Measurements from ENCODE around the gene RASD1. TPM values are rescaled to one million over a fixed set of nuclear protein-coding genes. Genes with fewer than 3 reads are reported as not detected.

RASD1 gene
- total RNA-seq, 1 donor from 2014 or later, result 25.4 TPM

DNA sequence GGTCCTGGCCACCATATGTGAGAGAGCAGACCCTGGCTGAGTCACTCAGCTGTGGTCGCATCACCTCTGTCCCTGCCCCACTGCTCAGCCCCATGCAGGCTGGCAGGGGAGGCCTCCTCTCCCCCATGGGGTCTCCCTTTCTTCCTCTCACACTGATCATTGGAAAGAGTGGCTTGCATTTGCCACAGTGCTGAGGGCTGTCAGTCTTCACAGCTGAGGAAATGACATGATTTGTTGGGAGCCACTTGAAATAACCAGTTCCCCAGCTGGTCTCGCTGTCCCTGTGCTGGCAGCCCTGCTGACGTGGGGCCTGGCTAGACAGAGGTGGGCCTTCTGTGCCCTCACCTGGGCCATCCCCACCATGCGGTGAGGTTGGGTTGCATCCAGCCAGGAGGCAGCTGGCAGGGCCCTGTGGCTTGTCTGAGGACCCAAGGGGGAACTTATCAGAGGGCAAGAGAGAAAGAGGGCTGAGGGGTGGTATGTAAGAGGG lies 49.5 kb downstream of the RASD1 start:
- Histone ChIP-seq H3K36me3 (no peaks in the 10 kb centered on the region), H3K4me1 (peaks cover 9% of the 10 kb centered on the region), H3K27ac (replicated peaks) (no peak overlapping the region), H3K9me3 (replicated peaks) (peaks cover 3% of the 10 kb centered on the region), H3K27me3 (ENCODE audit: low read depth) (no peaks in the 10 kb centered on the region), H3K4me3 (no peak overlapping the region)
- no peak for DNase-seq
- intact Hi-C loops (cut with micrococcal nuclease), result no loop called here
- TF ChIP-seq, protein P1, sequence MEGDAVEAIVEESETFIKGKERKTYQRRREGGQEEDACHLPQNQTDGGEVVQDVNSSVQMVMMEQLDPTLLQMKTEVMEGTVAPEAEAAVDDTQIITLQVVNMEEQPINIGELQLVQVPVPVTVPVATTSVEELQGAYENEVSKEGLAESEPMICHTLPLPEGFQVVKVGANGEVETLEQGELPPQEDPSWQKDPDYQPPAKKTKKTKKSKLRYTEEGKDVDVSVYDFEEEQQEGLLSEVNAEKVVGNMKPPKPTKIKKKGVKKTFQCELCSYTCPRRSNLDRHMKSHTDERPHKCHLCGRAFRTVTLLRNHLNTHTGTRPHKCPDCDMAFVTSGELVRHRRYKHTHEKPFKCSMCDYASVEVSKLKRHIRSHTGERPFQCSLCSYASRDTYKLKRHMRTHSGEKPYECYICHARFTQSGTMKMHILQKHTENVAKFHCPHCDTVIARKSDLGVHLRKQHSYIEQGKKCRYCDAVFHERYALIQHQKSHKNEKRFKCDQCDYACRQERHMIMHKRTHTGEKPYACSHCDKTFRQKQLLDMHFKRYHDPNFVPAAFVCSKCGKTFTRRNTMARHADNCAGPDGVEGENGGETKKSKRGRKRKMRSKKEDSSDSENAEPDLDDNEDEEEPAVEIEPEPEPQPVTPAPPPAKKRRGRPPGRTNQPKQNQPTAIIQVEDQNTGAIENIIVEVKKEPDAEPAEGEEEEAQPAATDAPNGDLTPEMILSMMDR (IDR thresholded peaks at IDR 0.05; ENCODE audit: borderline replicate concordance), result no peak

DNA sequence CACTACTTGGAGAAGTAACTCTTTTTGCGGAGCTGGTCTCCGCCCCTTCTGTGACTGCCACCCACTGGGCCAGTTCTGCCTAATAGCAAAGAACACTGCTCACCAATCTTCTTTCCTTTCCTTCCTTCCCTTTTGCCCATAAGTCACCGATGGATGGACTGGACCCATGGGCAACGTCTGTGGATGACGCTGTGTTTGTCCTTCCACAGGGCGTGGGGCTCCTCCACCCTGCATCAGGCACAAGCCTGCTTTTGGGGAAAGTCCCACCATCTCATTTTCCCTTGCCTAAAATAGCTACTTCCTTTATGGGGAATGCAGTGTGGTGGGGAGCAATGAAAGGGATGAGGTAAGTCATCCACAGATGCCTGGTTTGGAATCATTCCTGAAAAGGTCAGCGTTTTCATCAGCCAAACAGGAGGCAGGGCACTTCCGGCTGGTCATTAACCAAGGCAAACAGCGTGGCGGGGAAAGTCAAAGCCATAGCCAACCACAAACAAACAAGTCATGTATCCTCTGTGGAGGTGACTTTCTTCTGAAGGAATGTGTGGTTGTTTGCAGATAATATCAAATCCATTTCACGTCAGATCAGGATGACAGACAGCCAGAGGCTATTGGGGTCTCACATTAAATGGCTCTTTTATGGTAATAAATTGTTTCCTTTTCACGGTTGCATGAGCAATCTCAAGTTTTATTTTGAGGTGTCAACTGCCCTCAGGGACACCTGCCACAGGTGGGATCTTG lies 50.1 kb downstream of the RASD1 start:
- peaks cover 12% of the 10 kb centered on the region for H3K4me1 ChIP-seq
- no peak for DNase-seq
- H3K27ac ChIP-seq (replicated peaks), result no peak overlapping the region
- H3K4me3 ChIP-seq, result no peak overlapping the region
- H3K9me3 ChIP-seq (replicated peaks), result peaks cover 3% of the 10 kb centered on the region
- H3K36me3 ChIP-seq, result no peaks in the 10 kb centered on the region
- intact Hi-C loops (cut with micrococcal nuclease), result no loop called here
- no peaks in the 10 kb centered on the region for H3K27me3 ChIP-seq (ENCODE audit: low read depth)
- TF ChIP-seq, protein P1 (IDR thresholded peaks at IDR 0.05; ENCODE audit: borderline replicate concordance), result no peak

DNA sequence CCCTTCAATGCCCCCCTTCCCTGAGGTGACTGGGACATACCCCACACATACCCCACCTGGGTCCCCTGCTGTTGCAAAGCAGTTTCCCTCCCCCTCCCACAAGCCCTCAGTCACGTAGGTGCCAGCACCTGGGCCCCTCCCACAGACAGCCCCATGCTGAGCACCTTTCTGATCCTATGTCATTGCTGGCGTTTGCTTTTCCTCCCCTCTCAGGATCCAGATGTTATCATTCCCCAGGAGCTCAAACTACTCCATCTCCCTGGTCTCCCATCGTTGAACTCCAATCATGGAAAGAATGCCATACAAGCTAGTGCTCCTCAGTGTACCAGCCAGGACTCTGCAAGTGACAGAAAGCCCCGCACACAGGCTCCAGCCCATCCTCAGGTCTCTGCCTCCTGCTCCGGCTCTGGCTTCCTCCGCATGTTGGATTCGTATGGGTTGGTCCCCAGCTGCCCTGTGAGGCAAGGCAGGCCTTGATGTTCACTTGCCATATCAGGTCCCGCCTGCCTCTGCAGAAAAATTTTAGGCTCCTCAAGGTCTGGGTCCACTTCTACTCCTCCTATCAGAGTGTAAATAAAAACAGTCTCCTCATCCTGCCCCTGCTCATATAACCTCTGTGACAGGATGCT lies 50.8 kb downstream of the RASD1 start:
- H3K27ac ChIP-seq (replicated peaks), result no peak overlapping the region
- TF ChIP-seq, protein P1 (IDR thresholded peaks at IDR 0.05; ENCODE audit: borderline replicate concordance), result no peak
- H3K9me3 ChIP-seq (replicated peaks), result peaks cover 3% of the 10 kb centered on the region
- no peaks in the 10 kb centered on the region for H3K36me3 ChIP-seq
- intact Hi-C loops (cut with micrococcal nuclease), result no loop called here
- peaks cover 19% of the 10 kb centered on the region for H3K4me1 ChIP-seq
- H3K4me3 ChIP-seq, result no peak overlapping the region
- no peaks in the 10 kb centered on the region for H3K27me3 ChIP-seq (ENCODE audit: low read depth)
- no peak for DNase-seq

Other genes starting within 250 kb of the RASD1 start
- 74.2 TPM for gene COPS3, start 215.1 kb downstream of the RASD1 start, total RNA-seq
- 11.2 TPM for gene NT5M, start 193.0 kb downstream of the RASD1 start, total RNA-seq
- gene MED9, start 19.4 kb downstream of the RASD1 start, total RNA-seq, result 34.1 TPM
- 18.8 TPM for gene PEMT, start 95.3 kb upstream of the RASD1 start, total RNA-seq
- 22.5 TPM for gene RAI1, start 185.1 kb upstream of the RASD1 start, total RNA-seq